T-helper 1 cell (primary cell): ENCODE results near the gene QSOX2.

Experiments
- DNase-seq, 5 donors: peaks; one replicate each; pipeline ENCODE4 v3.0.0-alpha.2; 2012 to 2020

The QSOX2 gene

DNA sequence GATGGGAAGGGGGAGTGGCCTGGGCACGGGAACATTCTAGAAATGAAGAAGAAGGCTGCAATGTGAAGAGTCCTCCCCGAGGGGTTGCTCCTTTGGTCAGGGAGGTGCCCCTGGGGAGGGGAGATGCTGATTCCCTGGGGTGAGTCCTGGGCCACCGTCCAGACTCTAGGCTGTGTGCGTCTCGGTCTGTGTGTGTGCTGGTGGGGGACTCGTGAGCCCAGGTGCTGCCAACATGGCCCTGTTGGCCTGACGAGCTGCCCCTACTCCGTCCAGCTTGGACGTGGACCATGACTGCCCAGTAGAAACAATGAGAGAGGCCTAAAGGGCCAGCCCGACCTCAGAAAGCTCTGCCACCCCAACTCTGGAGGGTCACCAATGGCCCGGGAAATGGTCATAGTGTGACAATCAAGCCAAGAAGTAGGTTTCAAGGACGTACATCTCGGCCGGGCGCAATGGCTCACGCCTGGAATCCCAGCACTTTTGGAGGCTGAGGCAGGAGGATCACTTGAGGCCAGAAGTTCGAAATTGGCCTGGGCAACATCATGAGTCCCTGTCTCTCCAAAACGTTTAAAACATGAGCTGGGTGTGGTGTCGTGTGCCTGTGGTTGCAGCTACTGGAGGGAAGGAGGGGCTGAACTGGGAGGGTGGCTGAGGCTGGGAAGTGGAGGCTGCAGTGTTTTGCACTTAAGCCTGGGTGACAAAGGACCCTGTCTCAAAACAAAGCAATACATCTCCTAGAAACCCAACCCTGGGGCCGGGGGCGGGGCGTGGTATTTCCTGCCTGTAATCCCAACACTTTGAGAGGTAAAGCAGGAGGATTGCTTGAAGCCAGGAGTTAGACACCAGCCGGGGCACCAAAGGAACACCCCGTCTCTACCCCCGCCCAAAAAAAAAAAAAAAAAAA lies 57.7 kb downstream of the QSOX2 start:
- DNase-seq, result no peak

DNA sequence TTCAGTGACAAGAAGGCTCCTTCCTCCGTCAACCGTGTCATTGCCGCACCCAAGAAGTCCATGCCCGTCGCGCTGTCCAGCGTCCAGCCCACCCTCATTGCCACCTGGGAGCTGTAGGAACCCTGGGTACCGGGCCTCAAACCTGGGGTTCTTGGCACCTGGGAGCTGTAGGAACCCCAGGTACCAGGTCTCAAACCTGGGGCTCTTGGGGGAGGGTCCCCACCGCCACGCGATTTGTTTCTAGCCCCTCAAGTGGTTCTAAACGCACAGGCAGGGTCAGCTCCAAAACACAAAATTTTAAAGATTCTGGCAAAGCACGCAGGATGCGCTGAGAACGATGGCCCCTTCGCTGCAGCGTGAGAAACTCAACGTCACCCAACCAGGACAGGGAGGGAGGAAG lies 58.4 kb downstream of the QSOX2 start:
- DNase-seq, result no peak

- DNase-seq, result no peak
Observed at GRCh38 chr9:136186386-136186785, 59.2 kb downstream of the QSOX2 start.

- DNase-seq, result no peak
Observed at GRCh38 chr9:136185596-136186366, 59.8 kb downstream of the QSOX2 start.

GRCh38 chr9:136185066-136185465 lies 60.5 kb downstream of the QSOX2 start:
- DNase-seq, result no peak

DNA sequence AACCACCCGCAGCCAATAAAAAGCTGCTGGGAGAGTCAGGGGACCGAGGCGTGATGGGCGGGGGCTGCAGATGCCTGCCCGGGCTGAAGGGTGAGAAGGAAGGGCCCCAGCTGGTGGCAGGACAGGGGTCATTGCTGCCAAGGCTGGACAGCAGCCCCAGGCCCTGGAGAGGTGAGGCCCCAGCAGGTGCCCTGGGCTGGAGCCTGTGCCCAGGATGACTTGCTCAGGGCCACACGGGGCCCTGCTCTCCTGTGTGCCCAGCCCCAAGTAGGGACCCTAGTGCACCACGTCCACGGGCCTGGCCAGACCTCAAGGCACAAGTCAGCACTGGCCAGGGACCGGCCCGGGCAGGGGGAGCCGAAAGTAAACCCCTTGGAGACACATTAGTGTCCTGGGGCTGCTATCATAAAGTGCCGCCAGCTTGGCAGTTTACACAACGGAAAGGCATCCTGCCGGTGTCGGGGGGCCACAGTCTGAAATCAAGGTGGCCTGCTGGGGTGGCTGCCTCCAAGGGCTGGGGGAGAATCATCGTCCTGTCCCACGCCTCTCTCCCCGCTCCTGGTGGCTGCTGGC lies 62.7 kb downstream of the QSOX2 start:
- no peak for DNase-seq

- DNase-seq, result no peak
Observed at GRCh38 chr9:136182420-136182787, 63.2 kb downstream of the QSOX2 start.

DNA sequence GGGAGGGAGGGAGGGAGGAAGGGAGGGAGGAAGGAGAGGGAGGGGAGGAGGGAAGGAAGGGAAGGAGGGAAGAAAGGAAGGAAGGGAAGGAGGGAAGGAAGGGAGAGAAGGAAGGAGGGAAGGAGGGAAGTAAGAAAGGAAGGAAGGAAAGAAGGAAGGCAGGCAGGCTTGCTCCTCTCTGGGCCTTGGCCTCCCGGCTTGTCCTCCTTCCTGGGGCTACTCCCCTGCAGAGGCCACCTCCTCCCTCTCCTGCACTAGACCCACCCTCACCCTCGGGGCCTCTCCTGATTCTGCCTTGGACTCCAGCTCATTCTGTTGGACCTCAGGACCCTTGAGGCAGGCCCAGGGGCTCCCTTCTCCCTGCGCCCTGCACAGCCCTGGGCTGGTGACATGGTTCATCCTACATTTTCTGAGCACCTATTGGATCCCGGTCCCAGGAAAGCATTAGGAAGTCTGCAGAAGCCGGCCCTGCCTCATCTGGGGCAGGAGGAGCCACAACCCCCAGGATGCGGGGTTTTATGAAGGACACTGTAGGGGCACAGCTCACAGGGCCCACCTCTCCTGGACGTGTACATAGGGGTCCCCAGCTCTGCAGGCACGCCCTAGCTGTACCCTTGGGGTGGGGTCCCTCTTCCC lies 63.7 kb downstream of the QSOX2 start:
- no peak for DNase-seq

- no peak for DNase-seq
Observed at GRCh38 chr9:136180586-136180985, 65.0 kb downstream of the QSOX2 start.

GRCh38 chr9:136179761-136180160 lies 65.9 kb downstream of the QSOX2 start:
- DNase-seq, result no peak

DNA sequence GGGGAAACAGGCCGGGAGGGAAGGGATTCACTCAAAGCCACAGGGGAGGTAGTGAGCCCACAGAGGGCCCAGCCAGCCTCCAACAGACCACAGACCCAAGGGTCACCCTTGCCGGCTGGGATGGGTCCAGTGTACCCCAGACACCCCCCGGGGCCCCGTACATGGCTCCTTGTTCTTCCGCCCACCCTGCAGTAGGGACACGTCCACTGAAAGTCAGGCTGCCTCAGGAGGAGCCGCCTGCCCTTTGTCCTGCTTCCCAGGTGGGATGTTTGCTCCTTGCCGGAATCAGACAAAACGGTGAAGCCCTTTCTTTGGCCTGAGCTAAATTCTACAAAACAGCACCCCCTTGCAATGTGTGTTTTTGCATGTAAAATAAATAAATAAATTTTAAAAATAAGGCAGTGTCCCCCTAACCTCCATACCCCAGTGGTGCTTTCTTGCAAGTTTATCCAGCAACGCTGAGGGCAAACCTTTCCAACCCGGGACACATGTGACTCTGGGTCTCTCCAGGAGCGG lies 66.5 kb downstream of the QSOX2 start:
- no peak for DNase-seq

- no peak for DNase-seq
Observed at GRCh38 chr9:136178773-136179075, 66.9 kb downstream of the QSOX2 start.

- no peak for DNase-seq
Observed at GRCh38 chr9:136178061-136178772, 67.4 kb downstream of the QSOX2 start.

- no peak for DNase-seq
Observed at GRCh38 chr9:136177224-136177623, 68.4 kb downstream of the QSOX2 start.

DNA sequence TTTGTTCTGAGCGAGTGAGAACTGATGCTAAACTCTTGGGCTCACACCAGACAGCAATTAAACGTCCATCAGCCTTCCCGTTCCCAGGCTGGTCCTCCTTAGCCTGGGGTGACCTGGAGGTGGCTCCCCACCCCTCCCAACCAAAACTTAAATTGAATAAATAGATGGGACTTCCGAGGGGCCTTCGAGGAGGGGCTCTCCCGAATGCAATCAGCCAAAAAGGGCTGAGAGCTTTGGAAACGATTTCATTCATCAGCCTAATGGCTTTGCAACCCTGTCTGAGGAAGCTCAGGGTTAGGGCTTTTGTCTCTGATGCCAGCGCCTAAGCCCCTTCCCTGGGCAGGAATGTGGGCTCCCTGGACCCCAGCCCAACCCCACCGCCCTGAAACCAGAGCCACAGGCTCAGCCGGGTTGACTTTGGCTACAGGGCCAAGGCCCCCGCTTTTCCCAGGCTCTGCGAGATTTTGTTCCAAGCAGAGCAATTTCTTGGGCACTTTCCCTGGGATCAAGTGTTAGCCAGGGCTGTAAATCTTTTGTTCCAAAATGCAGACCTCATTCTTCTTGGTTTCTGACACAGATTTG lies 69.9 kb downstream of the QSOX2 start:
- DNase-seq, result no peak

DNA sequence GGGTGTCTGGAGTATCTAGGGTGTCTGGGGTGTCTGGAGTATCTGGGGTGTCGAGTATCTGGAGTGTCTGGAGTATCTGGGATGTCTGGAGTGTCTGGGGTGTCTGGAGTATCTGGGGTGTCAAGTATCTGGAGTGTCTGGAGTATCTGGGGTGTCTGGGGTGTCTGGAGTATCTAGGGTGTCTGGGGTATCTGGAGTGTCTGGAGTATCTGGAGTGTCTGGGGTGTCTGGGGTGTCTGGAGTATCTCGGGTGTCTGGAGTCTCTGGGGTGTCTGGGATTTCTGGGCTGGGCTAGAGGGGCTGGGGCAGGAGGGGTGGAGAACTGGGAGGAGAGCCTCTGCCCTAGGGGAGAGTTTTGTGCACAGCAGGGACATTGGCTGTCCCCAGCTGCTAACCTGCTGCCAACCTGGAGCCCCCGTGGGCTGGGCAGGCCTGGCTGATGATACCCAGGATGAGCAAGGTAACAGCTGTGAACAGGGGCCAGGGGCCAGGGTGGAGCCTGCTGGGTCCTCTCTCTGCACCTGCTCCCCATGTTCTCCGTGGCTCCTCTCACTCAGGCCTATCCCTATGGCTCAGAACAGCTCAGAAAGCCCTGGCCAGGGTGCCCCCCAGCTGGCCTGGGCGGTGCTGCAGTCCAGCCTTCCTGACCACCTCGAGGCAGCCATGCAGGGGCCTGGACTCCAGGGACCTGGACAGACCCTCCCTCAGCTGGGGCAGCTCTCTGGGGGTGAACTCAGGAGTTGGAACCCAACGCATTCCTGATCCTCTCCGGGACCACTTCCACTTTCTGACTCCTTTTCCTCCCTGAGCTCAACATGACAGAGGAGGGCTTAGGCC lies 70.6 kb downstream of the QSOX2 start:
- DNase-seq, result no peak

- DNase-seq, result no peak
Observed at GRCh38 chr9:136173648-136174290, 71.8 kb downstream of the QSOX2 start.

GRCh38 chr9:136172412-136173079 lies 73.1 kb downstream of the QSOX2 start:
- no peak for DNase-seq

DNA sequence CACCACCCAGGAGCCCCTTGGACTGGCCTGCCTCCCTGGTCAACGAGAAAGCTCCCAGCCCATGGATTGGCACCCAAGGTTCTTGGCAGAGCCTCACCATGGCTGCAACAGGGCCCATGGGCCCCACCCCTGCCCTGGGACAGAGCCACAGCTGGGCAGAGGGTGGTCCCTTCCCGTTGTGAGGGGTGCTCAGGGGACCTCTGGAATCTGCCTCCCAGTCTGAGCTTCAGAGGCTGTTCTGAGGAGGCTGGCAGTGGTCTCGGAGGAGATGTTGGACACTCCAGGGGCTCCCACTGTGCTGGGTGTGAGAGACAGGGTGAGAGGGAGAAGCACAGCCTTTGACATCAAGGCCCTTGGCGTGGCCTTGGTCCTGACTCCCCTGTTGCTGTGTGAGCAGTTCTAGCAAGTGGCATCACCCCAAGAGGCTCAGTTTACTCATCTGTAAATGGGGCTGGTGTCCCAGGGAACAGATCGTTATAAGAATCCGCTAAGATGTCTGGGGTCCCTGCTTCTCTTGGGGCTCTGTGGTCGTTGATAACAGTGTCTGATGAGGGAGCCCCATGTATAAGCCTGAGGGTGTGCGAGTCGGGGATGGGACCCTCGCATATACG lies 73.7 kb downstream of the QSOX2 start:
- DNase-seq, result no peak
